ENCODE data around the gene LTBP4.
A peak's percentile ranks its signal among the peaks of the same experiment; 100 is the strongest.

Gene LTBP4

DNA sequence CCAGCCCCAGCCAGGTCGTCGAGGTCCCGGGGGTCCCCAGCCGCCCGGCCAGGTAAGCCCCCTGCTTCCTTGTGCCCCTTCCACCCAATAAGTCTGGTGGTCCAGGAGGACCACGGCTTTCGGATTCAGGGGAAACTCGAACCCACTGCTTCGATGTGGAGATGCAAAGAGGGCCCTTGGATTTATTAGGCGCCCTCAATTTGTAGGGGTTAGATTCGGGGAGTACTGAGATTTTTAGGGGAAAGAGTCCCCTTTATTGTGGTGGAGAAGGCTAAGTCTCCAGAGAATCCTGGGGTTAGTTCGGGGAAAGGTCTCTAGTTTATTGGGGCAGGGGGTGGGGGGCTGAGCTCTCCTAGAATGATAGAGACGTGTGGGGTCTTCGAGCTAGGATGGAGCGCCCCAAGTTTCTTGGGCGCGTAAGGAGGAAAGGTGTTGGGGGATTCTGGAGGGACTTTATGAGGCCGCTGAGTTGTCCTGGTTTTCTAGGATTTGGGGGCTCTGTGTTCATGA, 3.8 kb upstream of the LTBP4 start:
- DNase-seq, result no peak

- DNase-seq, result peak; percentile 81
These were observed 2.9 kb upstream of the LTBP4 start for GRCh38 chr19:40598121-40598917.

DNA sequence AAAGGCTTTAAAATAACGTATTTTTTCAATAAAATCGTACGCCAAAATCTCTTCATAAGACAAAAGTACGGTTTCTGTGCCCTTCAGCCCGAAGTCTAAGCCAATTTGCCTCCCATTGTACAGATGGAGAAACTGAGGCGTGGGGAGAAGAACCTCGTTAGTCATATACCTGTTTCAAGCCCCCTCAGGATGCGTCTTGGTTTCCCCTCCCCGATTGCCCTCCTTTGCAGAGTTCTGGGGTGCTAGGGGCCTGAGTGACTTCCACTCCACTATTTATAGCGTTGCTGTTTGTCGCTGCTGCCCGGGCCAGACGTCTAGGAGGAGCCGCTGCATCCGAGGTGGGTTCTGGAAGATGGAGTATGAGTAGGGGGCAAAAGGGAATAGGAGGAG, 2.3 kb upstream of the LTBP4 start:
- no peak for DNase-seq

DNA sequence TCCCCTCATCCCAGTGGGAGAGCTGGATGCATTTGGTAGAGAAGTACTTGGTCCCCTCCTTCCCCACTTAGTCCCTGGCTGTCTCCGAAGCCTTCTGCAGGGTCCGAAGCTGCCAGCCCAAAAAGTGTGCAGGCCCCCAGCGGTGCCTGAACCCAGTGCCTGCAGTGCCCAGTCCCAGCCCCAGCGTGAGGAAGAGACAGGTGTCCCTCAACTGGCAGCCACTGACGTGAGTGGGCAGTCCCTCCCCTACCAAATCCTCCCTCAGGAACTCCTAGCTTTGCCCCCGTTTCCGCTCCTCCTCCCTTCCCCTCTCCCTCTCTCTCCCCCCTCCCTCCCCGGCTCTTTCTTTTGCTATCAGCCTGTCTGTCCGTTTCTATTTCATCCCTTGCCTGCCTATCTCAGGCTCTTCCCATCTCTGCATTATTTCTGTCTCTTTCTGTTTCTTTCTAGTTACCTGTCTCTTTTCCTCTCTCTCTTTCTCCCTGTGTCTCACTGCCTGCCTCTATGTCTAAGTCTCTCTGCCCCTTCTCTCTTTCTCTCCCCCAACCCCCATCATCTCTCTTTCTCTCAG, 1.8 kb upstream of the LTBP4 start:
- DNase-seq, result peak; percentile 45

- peak; percentile 6 for DNase-seq
These were observed 1.1 kb upstream of the LTBP4 start for GRCh38 chr19:40599902-40600569.

DNA sequence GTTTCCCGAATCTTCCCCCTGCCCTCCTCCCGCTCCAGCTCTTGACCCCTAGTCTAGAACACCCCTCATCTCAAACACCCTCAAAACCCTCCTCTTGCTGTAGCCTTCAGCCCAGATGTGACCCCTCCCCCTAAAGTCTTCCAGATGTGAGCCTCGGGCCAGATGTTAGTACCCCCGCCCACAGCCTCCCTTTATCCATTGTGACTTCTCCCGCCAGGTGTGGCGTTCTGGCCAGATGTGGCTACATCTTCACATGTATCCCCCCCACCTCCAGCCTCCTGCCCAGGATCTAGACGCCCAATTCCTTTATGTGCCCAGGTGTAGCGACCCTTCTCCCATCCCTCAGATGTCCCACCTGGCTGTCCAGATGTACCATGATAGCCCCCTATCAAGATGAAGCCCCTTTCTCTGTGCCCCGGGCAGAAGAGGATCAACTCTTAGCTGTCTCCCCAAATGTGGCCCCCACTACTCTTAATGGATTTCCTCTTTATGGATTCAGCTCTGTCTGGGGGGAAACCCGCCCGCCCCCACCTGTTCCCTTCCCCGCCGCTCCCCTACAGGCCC, 517 bp upstream of the LTBP4 start:
- DNase-seq, result peak; percentile 2

- DNase-seq, result no peak
These were observed 1.9 kb downstream of the LTBP4 start for GRCh38 chr19:40603071-40603388.

DNA sequence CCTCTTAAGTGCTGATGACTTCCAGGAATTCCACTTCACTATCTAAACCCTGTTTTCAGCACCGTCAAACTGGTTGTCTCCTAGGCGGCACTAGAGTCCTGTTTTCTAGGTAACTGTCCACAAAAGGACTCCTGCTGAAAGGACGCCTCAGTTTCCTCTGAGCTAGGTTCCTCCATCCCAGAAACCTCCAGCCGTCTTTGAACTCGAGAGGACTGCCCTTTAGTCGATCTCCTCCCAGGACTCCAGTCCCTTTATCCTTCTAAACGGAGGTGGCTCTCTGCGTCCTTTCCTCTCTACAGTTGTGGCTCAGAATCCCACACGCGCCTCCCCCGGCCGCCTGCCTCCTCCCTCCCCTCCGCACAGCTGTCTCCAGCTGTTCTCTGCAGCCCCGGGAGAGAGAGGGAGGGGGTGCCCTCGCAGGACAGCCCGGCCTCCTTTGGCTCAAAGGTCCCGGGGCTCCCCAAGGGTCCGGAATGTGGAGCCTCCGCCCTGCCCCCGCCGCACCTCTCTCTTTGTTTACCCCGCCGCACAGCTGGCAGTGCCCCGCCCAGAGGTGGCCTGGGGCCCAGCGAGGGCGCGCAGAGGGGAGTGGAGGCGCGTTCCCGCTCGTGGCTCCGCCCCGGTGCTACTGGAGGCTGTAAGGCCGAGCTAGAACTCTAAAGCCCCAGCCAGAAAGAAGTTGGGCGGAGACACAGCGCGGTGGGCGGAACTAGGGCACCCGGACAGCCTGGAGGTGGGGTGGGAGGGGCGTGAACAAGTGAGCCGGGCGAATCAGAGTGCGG, 2.4 kb downstream of the LTBP4 start:
- DNase-seq, result peak; percentile 99

DNA sequence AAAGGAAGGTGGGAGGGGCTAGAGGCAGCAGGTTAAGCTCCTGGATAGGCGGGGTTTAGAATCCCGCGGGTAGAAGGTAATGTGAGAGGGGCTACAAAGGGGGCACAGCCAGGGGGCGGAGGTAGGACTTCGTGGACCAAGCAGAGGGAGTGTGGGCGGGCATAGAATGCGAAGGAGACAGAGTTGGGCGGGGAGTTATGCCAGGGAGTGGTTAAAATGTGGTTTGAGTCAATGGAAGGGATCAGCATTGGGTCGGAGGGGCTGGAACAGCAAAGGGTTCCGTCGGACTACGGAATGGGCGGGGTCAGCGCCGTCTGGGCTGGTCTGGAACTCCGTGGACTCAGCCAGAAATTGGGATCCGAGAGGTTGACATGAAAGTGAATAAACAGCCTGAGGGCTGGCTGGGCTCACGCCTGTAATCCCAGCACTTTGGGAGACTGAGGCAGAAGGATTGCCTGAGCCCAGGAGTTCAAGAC, 3.0 kb downstream of the LTBP4 start:
- no peak for DNase-seq

DNA sequence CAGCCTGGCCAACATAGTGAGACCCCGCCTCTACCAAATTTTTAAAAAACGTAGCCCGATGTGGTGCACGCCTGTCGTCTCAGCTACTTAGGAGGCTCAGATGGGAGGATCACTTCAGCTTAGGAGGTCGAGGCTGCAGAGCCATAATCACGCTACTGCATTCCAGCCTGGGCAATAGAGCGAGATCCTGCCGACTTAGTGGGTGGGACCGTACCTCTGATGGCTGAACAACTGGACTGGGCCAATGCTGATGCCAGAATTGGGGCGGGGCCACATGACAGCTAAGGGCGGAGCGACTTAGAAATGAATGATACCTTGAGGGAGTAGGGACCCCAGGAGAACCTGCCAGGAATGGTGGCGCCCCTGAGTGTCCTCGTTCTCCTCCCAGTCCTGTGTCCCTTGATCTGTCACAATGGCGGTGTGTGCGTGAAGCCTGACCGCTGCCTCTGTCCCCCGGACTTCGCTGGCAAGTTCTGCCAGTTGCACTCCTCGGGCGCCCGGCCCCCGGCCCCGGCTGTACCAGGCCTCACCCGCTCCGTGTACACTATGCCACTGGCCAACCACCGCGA, 3.6 kb downstream of the LTBP4 start:
- peak; percentile 70 for DNase-seq

DNA sequence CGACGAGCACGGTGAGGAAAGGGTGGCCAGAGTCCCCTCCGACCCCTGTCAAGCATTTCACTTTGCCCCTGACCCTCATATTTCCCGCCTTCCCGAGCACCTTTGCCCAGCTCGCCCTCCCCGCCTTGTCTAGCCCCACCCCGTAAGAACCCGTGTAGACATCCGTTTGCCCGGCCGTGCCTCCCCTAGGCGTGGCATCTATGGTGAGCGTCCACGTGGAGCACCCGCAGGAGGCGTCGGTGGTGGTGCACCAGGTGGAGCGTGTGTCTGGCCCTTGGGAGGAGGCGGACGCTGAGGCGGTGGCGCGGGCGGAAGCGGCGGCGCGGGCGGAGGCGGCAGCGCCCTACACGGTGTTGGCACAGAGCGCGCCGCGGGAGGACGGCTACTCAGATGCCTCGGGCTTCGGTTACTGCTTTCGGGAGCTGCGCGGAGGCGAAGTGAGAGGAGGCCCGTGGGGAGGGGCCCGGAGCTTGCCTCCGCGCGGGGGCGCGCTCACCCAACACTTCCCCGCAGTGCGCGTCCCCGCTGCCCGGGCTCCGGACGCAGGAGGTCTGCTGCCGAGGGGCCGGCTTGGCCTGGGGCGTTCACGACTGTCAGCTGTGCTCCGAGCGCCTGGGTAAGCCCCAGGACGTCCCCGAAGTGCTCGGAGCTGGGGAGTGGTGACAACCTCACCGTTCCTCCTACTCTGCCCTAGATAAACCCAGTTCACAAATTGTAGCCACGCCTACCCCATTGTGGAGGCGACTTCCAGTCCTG, 4.2 kb downstream of the LTBP4 start:
- DNase-seq, result peak; percentile 90

- peak; percentile 81 for DNase-seq
These were observed 6.4 kb downstream of the LTBP4 start for GRCh38 chr19:40607311-40608239.

DNA sequence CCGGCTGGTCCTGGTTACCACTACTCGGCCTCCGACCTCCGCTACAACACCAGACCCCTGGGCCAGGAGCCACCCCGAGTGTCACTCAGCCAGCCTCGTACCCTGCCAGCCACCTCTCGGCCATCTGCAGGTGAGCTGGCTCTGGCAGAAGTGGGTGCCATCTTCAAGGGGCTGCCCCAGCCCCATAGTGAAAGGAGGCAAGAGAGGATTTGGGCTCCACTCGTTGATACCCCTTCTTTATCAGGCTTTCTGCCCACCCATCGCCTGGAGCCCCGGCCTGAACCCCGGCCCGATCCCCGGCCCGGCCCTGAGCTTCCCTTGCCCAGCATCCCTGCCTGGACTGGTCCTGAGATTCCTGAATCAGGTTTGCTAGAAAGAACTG, 7.1 kb downstream of the LTBP4 start:
- DNase-seq, result no peak

DNA sequence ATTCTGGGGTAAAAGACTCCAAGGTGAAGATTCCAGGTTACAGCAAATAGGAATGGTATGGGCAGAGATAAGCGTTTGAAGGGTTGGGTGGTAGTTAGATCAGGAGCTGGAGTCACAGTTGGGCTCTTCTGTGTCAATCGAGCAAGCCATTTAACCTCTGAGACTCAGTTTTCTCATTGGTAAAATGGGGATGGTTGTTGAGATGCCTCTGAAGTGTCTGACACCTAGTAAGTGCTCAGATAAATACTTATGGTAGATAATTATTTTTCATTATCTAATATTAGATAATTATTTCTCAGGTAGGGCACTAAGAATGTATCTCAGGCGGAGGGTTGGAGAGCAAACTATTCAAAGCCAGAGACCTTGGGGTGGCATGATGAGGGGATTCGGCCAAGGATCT, 7.8 kb downstream of the LTBP4 start:
- no peak for DNase-seq

GRCh38 chr19:40609561-40610395, 8.6 kb downstream of the LTBP4 start:
- peak; percentile 94 for DNase-seq

GRCh38 chr19:40610396-40611064, 9.4 kb downstream of the LTBP4 start:
- peak; percentile 62 for DNase-seq

DNA sequence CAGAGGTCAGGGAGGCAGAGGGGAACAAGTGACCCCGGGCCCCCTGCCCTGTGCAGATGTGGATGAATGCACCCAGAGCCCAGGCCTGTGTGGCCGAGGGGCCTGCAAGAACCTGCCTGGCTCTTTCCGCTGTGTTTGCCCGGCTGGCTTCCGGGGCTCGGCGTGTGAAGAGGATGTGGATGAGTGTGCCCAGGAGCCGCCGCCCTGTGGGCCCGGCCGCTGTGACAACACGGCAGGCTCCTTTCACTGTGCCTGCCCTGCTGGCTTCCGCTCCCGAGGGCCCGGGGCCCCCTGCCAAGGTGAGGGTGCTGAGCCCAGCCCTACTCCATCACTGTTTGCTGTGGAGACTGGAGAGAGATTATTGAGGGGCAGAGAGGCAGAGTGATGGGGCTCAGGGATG, 9.9 kb downstream of the LTBP4 start:
- DNase-seq, result no peak

GRCh38 chr19:40611900-40612698, 10.9 kb downstream of the LTBP4 start:
- no peak for DNase-seq
